ENCODE measurements around the gene MAN2B1. TPM values are rescaled to one million over a fixed set of nuclear protein-coding genes. Genes with fewer than 3 reads are reported as not detected.

MAN2B1 gene
- total RNA-seq, 2 donors from 2014 or later = 111 to 118 TPM

- ATAC-seq (ENCODE audit: insufficient number of reproducible peaks, low FRiP score, low read depth) = no peak
- no peaks in the 10 kb centered on the region for H3K27me3 ChIP-seq (replicated peaks; ENCODE audit: insufficient read depth)
- no peak for DNase-seq (ENCODE audit: low spot score)
- H3K4me1 ChIP-seq (ENCODE audit: control insufficient read depth in 1 of 2, low read depth in 2 of 2) = peaks cover 16 to 29% of the 10 kb centered on the region in 2 donors
- no peaks in the 10 kb centered on the region for H3K9me3 ChIP-seq
- H3K4me3 ChIP-seq = no peak overlapping the region
- TF ChIP-seq CTCF (IDR thresholded peaks at IDR 0.05) = no peak
- H3K27ac ChIP-seq = no peak overlapping the region
- H3K36me3 ChIP-seq = peaks cover 21% of the 10 kb centered on the region
Observed at GRCh38 chr19:12664406-12665280, 1.9 kb downstream of the MAN2B1 start.

GRCh38 chr19:12660980-12661379 lies 5.6 kb downstream of the MAN2B1 start:
- Histone ChIP-seq H3K9me3 (no peaks in the 10 kb centered on the region), H3K27me3 (replicated peaks; ENCODE audit: insufficient read depth) (no peaks in the 10 kb centered on the region), H3K4me1 (ENCODE audit: control insufficient read depth in 1 of 2, low read depth in 2 of 2) (peaks cover 0 to 5% of the 10 kb centered on the region in 2 donors), H3K27ac (no peak overlapping the region), H3K36me3 (peaks cover 28% of the 10 kb centered on the region), H3K4me3 (no peak overlapping the region)
- TF ChIP-seq CTCF (IDR thresholded peaks at IDR 0.05) = no peak
- ATAC-seq (ENCODE audit: insufficient number of reproducible peaks, low FRiP score, low read depth) (no peak), DNase-seq (ENCODE audit: low spot score) (no peak)

- Histone ChIP-seq H3K4me3 (no peak overlapping the region), H3K4me1 (ENCODE audit: control insufficient read depth in 1 of 2, low read depth in 2 of 2) (no peaks in the 10 kb centered on the region), H3K27me3 (replicated peaks; ENCODE audit: insufficient read depth) (no peaks in the 10 kb centered on the region), H3K9me3 (no peaks in the 10 kb centered on the region), H3K36me3 (peaks cover 22% of the 10 kb centered on the region), H3K27ac (no peak overlapping the region)
- TF ChIP-seq CTCF (IDR thresholded peaks at IDR 0.05) = no peak
- DNase-seq (ENCODE audit: low spot score) = no peak
- ATAC-seq (ENCODE audit: insufficient number of reproducible peaks, low FRiP score, low read depth) = no peak
Observed at GRCh38 chr19:12657966-12658365, 8.6 kb downstream of the MAN2B1 start.

GRCh38 chr19:12656899-12657571 lies 9.5 kb downstream of the MAN2B1 start:
- no peak for TF ChIP-seq CTCF (IDR thresholded peaks at IDR 0.05)
- ATAC-seq (ENCODE audit: insufficient number of reproducible peaks, low FRiP score, low read depth) (no peak), DNase-seq (ENCODE audit: low spot score) (no peak)
- Histone ChIP-seq H3K4me1 (ENCODE audit: control insufficient read depth in 1 of 2, low read depth in 2 of 2) (no peaks in the 10 kb centered on the region), H3K36me3 (peaks cover 22% of the 10 kb centered on the region), H3K9me3 (no peaks in the 10 kb centered on the region), H3K27ac (no peak overlapping the region), H3K27me3 (replicated peaks; ENCODE audit: insufficient read depth) (no peaks in the 10 kb centered on the region), H3K4me3 (no peak overlapping the region)

- H3K27ac ChIP-seq = no peak overlapping the region
- DNase-seq (ENCODE audit: low spot score) (no peak), ATAC-seq (ENCODE audit: insufficient number of reproducible peaks, low FRiP score, low read depth) (no peak)
- no peaks in the 10 kb centered on the region for H3K4me1 ChIP-seq (ENCODE audit: control insufficient read depth in 1 of 2, low read depth in 2 of 2)
- H3K27me3 ChIP-seq (replicated peaks; ENCODE audit: insufficient read depth) = no peaks in the 10 kb centered on the region
- peaks cover 11% of the 10 kb centered on the region for H3K36me3 ChIP-seq
- no peak overlapping the region for H3K4me3 ChIP-seq
- TF ChIP-seq CTCF (IDR thresholded peaks at IDR 0.05) = no peak
- H3K9me3 ChIP-seq = no peaks in the 10 kb centered on the region
Observed at GRCh38 chr19:12655546-12655945, 11.0 kb downstream of the MAN2B1 start.
